ENCODE data around the gene BCAS3. TPM values are rescaled to one million over a fixed set of nuclear protein-coding genes. Genes with fewer than 3 reads are reported as not detected.
"Not testable (repeated sequence)": the region's sequence is repeated elsewhere in the genome, so short reads cannot be mapped to it uniquely, and the experiment has no call there.

The BCAS3 gene
- total RNA-seq, 2 experiments from 2014 or later: 20.1 to 31.8 TPM

GRCh38 chr17:61353615-61354014 lies 676.0 kb downstream of the BCAS3 start:
- no peaks in the 10 kb centered on the region for H3K9me3 Mint-ChIP-seq
- Histone ChIP-seq H3K27me3 (ENCODE audit: control insufficient read depth in 1 of 2, insufficient read depth in 2 of 2, low read length in 2 of 2) (no peaks in the 10 kb centered on the region), H3K36me3 (ENCODE audit: insufficient read depth, low read length) (no peaks in the 10 kb centered on the region), H3K4me1 (ENCODE audit: insufficient read depth, low read length) (no peaks in the 10 kb centered on the region), H3K9me3 (ENCODE audit: control insufficient read depth in 1 of 2, insufficient read depth in 1 of 2, low read length in 2 of 2) (no peaks in the 10 kb centered on the region), H3K4me3 (ENCODE audit: low read length) (no peak overlapping the region), H3K27ac (ENCODE audit: low read depth in 1 of 2, low read length in 2 of 2) (no peak overlapping the region)
- no peak overlapping the region for H3K4me3 Mint-ChIP-seq
- CTCF ChIA-PET: no interaction called here
- no peaks in the 10 kb centered on the region for H3K27me3 Mint-ChIP-seq
- H3K36me3 Mint-ChIP-seq (ENCODE audit: low read depth): no peaks in the 10 kb centered on the region
- intact Hi-C loops (cut with DNase I, micrococcal nuclease): loop anchor here in 1 of 2 experiments (10.0 kb wide), 1 partner anchor 349 kb away; no protein-coding TSS in a partner anchor
- TF ChIP-seq CTCF (IDR thresholded peaks at IDR 0.05): no peak
- DNase-seq: no peak
- H3K27ac Mint-ChIP-seq: no peak overlapping the region
- ATAC-seq (ENCODE audit: poor library complexity): no peak
- POLR2A ChIA-PET: no interaction called here
- no peaks in the 10 kb centered on the region for H3K4me1 Mint-ChIP-seq (ENCODE audit: low read depth)

GRCh38 chr17:61354895-61355874 lies 677.5 kb downstream of the BCAS3 start:
- POLR2A ChIA-PET: no interaction called here

DNA sequence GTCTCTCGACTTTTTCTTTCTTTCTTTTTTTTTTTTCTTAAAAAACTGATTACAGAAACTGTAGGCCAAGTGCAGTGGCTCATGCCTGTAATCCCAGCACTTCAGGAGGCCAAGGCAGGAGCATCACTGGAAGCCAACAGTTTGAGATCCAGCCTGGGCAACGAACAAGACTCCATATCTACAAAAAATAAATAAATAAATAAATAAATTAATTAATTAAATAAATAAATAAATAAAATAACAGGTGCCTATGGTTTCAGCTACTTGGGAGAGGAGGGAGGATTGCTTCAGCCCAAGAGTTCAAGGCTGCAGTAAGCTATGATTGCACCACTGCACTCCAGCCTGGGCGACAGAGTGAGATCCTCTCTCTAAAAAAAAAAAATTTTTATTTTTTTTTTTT lies 679.4 kb downstream of the BCAS3 start:
- H3K4me1 Mint-ChIP-seq (ENCODE audit: low read depth); H3K9me3 ChIP-seq (ENCODE audit: control insufficient read depth in 1 of 2, insufficient read depth in 1 of 2, low read length in 2 of 2); H3K27ac Mint-ChIP-seq; H3K36me3 Mint-ChIP-seq (ENCODE audit: low read depth); H3K27ac ChIP-seq (ENCODE audit: low read depth in 1 of 2, low read length in 2 of 2); H3K4me1 ChIP-seq (ENCODE audit: insufficient read depth, low read length); H3K9me3 Mint-ChIP-seq; ATAC-seq (ENCODE audit: poor library complexity); H3K4me3 ChIP-seq (ENCODE audit: low read length); POLR2A ChIA-PET; H3K4me3 Mint-ChIP-seq; H3K27me3 Mint-ChIP-seq; H3K36me3 ChIP-seq (ENCODE audit: insufficient read depth, low read length); CTCF ChIA-PET; DNase-seq; H3K27me3 ChIP-seq (ENCODE audit: control insufficient read depth in 1 of 2, insufficient read depth in 2 of 2, low read length in 2 of 2): not testable (repeated sequence)
- intact Hi-C loops (cut with DNase I, micrococcal nuclease): loop anchor here in 1 of 2 experiments (10.0 kb wide), 1 partner anchor 352 kb away; no protein-coding TSS in a partner anchor

More at GRCh38 chr17:61354895-61355874, 677.5 kb downstream of the BCAS3 start:
- DNase-seq (no peak), ATAC-seq (ENCODE audit: poor library complexity) (no peak)
- Histone ChIP-seq H3K36me3 (ENCODE audit: insufficient read depth, low read length) (no peaks in the 10 kb centered on the region), H3K27me3 (ENCODE audit: control insufficient read depth in 1 of 2, insufficient read depth in 2 of 2, low read length in 2 of 2) (no peaks in the 10 kb centered on the region), H3K4me1 (ENCODE audit: insufficient read depth, low read length) (no peaks in the 10 kb centered on the region), H3K4me3 (ENCODE audit: low read length) (no peak overlapping the region), H3K27ac (ENCODE audit: low read depth in 1 of 2, low read length in 2 of 2) (no peak overlapping the region), H3K9me3 (ENCODE audit: control insufficient read depth in 1 of 2, insufficient read depth in 1 of 2, low read length in 2 of 2) (no peaks in the 10 kb centered on the region)
- no peaks in the 10 kb centered on the region for H3K4me1 Mint-ChIP-seq (ENCODE audit: low read depth)
- CTCF ChIA-PET: interaction anchor here (0.6 kb wide), 1 partner anchor 886 kb away, joined by 3 read pairs; no protein-coding TSS in a partner anchor
- H3K9me3 Mint-ChIP-seq: no peaks in the 10 kb centered on the region
- intact Hi-C loops (cut with DNase I, micrococcal nuclease): loop anchor here in 1 of 2 experiments (10.0 kb wide), 1 partner anchor 350 kb away; no protein-coding TSS in a partner anchor
- no peaks in the 10 kb centered on the region for H3K36me3 Mint-ChIP-seq (ENCODE audit: low read depth)
- no peak overlapping the region for H3K27ac Mint-ChIP-seq
- no peaks in the 10 kb centered on the region for H3K27me3 Mint-ChIP-seq
- no peak overlapping the region for H3K4me3 Mint-ChIP-seq
- TF ChIP-seq CTCF (IDR thresholded peaks at IDR 0.05): no peak

GRCh38 chr17:61359513-61359912 lies 681.9 kb downstream of the BCAS3 start:
- DNase-seq; H3K4me3 ChIP-seq (ENCODE audit: low read length); H3K36me3 Mint-ChIP-seq (ENCODE audit: low read depth); H3K27me3 ChIP-seq (ENCODE audit: control insufficient read depth in 1 of 2, insufficient read depth in 2 of 2, low read length in 2 of 2); H3K4me1 Mint-ChIP-seq (ENCODE audit: low read depth); H3K9me3 Mint-ChIP-seq; H3K27me3 Mint-ChIP-seq; H3K36me3 ChIP-seq (ENCODE audit: insufficient read depth, low read length); H3K27ac Mint-ChIP-seq; H3K4me3 Mint-ChIP-seq; ATAC-seq (ENCODE audit: poor library complexity); H3K9me3 ChIP-seq (ENCODE audit: control insufficient read depth in 1 of 2, insufficient read depth in 1 of 2, low read length in 2 of 2); H3K27ac ChIP-seq (ENCODE audit: low read depth in 1 of 2, low read length in 2 of 2); H3K4me1 ChIP-seq (ENCODE audit: insufficient read depth, low read length): not testable (repeated sequence)
- CTCF ChIA-PET: interaction anchor here (0.9 kb wide), 1 partner anchor 639 kb away, joined by 3 read pairs; no protein-coding TSS in a partner anchor
- POLR2A ChIA-PET: interaction anchor here (0.6 kb wide), 1 partner anchor 281 kb away, joined by 3 read pairs; no protein-coding TSS in a partner anchor
- intact Hi-C loops (cut with DNase I, micrococcal nuclease): loop anchor here (2.0 to 10.0 kb wide), 2 partner anchors 355 to 357 kb away; no protein-coding TSS in a partner anchor
